MM.1S (cell line): Measurements from ENCODE around the gene KBTBD13.

Source experiments
- EZH2 ChIP-seq: fragments of 300-600 bp; sonication (generic); optimal IDR thresholded peaks from 2 replicates; pipeline ENCODE3; 2017; ENCODE audit warnings: low read depth, mild to moderate bottlenecking, antibody characterized with exemption, low read length, mixed read lengths
- TF ChIP-seq, protein P1 (sequence below): fragments of 300-600 bp; sonication (generic); IDR thresholded peaks from 2 replicates; pipeline ENCODE4 v1.5.1; 2016; ENCODE audit warnings: antibody characterized with exemption, low read length, mixed read lengths

DNA sequence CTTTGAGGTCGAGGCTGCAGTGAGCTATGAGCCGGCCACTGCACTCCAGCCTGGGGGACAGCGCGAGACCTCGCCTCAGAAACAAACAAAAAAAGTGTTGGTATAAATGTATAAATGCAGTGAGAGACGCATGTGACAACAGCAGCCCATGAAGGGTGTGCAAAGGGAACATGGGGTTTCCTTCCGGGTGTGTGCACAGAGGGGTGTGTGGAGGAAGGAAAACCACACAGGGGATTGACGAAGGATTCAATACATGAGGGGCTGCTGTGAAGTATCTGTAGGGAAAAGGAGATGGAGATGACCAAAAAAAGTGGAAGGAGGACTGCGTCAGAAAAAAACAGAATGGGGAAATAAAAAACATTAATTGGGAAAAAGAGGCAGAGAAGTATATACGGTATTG, 48.2 kb upstream of the KBTBD13 start:
- TF ChIP-seq, protein P1, sequence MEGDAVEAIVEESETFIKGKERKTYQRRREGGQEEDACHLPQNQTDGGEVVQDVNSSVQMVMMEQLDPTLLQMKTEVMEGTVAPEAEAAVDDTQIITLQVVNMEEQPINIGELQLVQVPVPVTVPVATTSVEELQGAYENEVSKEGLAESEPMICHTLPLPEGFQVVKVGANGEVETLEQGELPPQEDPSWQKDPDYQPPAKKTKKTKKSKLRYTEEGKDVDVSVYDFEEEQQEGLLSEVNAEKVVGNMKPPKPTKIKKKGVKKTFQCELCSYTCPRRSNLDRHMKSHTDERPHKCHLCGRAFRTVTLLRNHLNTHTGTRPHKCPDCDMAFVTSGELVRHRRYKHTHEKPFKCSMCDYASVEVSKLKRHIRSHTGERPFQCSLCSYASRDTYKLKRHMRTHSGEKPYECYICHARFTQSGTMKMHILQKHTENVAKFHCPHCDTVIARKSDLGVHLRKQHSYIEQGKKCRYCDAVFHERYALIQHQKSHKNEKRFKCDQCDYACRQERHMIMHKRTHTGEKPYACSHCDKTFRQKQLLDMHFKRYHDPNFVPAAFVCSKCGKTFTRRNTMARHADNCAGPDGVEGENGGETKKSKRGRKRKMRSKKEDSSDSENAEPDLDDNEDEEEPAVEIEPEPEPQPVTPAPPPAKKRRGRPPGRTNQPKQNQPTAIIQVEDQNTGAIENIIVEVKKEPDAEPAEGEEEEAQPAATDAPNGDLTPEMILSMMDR, result no peak
- no peak for TF ChIP-seq EZH2
